ENCODE results near the gene RESP18.

The RESP18 gene

DNA sequence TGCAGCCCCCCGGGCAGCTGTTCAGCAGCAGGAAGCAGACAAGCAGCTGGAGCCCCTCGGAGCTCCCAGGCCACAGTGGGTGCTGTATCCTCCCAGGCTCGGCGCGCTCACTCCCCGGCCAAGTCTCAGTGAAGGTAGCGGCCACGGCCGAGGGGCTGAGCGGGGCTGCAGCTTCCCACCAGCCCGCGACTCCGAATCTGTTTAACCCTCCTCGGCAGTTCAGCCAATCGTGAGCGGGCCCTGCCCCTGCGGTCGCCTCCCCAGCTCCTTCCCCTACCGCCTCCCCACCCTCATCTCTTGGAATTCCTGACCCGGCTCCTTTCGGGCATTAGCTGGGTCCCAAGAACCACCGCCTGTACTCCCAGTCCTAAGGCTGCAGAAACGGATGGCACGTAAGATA lies at the start of gene RESP18:
RESP18 (minus strand) TSS at position 203 of the 400 bp plus-strand sequence.
- no peak for DNase-seq

DNA sequence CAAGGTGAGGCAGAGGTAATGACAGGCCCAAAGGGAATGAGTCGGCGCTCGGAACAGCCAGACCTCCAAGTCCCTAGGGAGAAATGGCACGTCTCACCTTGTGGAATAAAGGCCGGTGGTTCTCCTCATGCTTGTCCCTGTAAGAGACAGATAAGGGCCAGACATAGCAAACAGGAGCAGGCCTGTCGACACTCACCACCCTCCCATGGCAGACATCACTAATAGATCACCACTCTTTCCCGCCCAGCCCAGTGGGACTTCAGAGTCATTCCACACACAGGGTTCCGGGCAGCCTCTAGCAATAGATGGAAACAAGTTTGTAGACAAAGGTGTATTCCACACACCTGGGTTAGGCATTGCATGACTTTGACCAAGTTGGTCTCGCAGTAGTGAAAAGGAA lies 48.9 kb upstream of the RESP18 start:
- DNase-seq: no peak

DNA sequence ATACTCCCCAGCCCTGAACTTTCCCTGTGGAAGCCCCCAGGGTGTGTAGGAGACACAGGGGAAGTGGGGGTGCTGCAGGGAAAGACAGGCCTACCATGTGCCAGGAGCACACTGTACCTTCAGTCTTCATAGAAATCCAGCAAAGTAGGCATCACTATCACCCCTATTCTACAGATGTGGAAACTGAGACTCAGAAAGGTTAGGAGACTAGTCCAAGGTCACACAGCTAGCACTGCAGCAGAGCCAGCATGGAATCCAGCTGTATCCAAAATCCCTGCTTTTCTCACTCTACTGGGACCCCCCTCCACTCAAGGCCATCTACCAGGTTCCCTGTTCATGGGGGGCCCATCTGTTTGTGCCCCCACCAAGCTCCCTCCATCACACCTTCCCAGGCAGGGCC lies 48.4 kb upstream of the RESP18 start:
- DNase-seq: no peak

DNA sequence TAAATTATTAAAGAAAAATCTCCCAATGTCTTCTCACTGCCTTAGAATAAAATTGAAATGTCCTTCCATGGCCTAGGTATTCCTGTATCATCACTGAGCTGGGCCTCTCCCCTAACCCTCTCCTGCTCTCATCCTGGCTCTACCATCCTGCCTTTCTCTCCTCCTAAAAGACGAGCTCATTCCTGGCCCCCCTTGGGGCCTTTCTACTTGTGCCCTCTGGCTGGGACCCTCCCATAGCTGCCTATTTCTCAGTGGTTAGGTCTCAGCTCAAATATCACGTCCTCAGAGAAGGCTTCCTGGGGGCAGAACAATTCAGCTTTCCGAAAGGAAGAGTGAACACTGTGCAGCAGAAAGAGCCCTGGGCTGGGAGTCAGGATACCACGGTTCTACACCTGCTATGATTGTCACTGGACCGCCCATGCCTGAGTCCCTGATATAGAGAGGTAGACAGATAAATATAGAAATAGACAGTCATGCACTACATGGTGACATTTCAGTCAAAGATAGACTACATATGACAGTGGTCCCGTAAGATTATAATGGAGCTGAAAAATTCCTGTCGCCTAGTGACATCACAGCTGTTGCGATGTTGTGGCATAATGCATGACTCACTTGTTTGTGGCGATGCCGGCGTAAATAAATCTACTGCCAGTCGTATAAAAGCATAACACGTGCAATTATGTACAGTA lies 45.8 kb upstream of the RESP18 start:
- no peak for DNase-seq

DNA sequence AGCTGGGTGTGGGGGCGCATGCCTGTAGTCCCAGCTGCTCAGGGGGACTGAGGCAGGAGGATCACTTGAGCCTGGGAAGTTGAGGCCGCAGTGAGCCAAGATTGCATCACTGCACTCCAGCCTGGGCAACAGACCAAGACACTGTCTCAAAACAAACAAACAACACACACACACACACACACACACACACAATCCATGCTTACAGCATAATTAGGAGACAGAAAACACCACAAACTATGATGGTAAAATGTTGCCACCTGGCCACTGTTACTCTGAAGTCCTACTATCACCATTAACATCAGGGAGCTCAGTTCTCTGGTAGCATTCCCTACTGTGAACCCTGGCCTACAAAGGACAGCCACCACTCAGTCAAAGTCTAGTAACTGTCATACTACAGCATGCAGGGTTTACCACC lies 36.9 kb upstream of the RESP18 start:
- DNase-seq: no peak

DNA sequence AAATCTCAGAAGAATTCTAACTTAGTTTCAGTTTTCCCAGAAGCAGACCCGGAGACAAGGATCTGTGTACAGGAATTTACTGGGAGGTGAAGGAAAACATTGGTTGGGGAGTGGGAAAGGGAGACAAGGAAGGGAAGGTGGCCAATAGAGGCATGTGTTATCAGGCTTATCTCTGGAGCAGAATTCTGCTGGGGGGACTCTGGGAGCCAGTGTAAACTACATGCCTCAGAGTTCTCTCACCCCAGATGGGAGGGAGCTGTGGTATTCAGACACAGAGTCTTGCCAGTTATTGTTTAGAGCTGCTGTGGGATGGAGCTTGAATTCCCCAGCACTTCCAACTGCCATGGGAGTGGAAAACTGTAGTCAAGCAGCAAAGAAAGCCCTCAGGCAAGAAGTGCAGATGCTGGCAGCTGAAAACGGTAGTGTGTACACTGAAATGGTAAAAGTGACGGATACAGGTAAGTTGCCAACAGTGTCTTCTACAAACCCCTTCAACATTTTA lies 36.2 kb upstream of the RESP18 start:
- DNase-seq: no peak

DNA sequence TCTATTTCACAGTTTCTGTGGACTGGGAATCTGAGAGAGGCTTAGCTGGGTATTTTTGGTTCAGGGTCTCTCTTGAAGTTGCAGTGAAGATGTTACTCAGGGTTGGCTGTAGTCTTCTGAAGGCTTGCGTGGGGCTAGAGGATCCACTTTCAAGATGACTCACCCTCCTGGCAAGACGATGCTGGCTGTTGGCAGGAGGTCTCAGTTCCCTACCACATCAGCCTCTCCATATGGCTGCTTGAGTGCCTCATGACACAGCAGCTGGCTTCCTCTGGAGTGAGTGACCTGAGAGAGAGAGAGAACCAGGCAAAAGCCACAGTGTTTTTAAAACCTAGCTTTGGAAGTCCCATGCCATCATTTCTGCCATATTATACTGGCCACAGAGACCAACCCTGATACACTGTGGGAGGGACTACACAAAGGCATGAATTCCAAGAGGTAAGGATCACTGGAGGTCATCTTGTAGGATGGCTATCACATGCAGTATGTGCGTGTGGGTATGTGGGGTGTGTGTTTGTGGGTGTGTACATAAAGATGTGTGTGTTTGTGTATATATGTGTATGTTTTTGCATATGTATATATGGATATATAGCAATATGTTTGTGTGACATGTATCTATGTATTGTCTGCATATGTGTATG lies 30.1 kb upstream of the RESP18 start:
- DNase-seq: no peak

DNA sequence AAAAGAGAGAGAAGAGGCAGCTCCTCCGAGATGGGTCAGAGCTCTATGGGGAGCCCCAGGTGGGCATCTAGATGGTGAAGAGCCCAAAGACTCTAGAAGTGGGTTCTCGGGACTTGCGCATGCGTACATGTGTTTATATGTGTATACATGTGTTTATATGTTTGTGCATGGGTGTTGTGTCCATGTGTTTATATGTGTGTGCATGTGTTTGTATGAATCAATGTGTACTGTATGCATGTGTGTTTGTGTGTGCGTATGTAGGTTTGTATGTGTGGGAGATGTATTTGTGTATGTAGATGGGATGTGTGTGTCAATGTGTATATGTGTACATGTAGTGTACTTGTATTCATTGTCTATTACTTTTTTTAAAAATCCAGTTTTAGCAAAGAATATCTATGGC lies 29.5 kb upstream of the RESP18 start:
- no peak for DNase-seq

DNA sequence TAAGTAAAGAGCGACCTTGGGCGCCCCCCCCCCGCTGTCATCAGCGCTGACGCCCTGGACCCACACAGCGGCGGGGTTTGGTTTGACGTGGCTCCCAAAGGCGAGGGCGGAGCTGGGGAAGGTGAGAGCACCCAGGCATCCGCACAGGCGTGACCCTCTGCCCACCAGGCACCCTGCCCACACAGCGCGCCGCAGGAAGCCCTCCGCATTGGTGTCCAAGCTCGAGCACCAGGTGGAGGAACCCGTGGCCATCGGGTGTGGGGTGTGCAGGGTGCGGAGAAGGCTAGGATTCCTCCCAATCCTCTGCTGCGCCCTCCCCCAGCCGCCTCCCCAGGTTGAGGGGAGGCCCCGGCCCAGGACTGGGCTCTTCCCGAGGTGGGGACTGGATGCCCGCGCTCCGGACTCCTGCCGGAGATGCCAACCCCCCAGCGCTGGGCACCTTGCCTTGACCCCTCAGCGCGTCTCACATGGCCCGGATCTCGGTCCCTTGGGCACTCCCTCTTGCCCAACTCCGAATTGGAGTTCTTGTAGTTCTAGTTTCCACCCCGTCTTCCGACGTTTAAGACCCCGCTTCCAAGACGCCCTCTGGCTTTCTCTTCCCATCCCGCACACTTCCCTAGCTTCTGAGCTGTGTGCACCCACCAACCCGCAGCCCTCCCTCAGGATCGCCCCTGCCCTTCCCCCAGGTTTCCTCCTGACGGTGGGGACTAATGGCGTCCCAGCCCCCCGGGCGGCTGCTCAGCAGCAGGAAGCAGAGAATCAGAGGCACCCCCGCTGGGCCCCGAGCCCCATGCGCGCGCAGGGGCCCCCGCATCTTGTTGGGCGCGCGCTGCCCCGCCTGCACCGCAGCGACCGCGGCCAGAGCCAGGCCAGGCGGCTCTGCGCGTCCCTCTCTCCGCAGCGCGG lies 25.9 kb upstream of the RESP18 start:
- peak in 1 of 2 experiments; percentile 14 for DNase-seq

DNA sequence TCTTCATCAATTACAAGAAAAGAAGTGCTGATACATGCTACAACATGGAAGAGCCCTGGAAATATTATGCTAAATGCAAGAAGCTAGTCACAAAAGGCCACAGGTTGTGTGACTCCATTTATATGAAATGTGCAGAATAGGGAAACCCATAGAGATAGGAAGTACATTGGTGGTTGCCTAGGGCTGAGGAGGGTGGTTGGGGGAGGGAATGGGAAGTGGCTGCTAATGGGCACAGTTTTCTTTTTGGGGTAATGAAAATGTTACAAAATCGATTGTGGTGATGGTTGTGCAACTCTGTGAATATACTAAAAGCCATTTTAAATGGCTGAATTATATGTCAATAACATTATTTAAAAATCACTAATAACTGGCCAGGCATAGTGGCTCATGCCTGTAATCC lies 24.3 kb upstream of the RESP18 start:
- DNase-seq: no peak

DNA sequence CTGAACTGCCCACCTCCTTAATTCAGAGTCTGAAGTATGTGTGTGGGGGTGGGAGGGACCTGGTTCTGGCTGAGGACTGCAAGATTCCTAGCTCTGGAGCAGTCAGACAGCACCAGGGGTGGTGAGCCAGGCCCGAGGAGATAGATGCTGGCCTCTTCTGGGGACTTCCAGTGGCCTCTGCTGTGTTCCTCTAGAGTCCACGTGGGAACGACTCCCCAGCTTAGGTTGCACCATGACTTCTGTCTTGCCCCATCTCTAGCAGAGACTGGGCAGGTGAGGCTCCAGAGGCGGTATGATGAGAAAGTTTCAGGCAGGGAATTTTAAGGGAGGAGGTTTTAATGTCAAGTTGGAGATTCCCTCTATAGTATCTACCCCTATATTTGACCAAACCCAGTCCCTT lies 22.0 kb upstream of the RESP18 start:
- no peak for DNase-seq

DNA sequence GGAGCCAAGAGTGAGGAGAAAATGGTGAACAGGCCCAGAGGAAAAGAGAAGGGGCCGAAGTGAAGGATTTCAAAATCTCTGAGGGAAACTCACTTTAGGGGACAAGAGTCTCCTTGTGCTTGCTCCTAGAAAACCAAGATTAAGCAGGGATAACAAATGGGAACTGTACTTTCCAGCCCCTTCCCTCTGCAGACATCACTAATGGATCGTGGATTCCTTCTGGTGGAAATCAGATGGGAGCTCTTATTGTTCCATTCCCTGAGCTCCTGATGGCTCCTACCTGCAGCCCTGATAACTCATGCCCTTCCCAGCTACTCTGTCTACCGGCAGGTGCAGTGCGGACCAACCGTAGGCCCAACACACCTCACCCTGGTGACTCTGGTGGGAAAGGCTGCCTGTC lies 20.6 kb upstream of the RESP18 start:
- no peak for DNase-seq

DNA sequence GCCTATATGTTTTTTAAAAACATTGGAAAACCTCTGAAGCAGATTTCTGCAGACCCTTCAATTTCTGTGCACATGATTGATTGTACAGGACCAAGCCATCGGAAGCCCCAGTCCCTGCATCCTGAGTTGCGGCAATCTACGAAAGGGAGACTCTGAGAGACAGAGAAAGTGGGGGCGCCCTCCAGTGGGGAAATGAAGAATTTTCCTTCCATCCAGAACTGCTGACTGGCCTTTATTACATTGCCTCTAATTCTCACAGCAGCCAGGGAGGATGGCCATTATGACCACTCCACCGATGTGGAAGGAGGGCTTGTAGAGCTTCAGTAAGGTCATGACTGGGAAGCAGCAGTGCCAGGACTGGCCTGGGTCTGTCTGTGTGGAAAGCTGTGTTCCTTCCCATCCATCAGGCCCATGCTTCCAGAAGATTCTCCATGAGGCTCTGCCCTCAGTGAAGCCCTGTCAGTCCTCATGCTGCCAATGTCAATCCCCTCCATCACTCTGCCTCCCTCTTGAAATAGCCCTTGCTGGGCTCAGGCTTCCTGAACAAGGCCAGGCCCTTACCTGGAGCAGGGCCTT lies 20.0 kb upstream of the RESP18 start:
- DNase-seq: peak; percentile 41 to 63

DNA sequence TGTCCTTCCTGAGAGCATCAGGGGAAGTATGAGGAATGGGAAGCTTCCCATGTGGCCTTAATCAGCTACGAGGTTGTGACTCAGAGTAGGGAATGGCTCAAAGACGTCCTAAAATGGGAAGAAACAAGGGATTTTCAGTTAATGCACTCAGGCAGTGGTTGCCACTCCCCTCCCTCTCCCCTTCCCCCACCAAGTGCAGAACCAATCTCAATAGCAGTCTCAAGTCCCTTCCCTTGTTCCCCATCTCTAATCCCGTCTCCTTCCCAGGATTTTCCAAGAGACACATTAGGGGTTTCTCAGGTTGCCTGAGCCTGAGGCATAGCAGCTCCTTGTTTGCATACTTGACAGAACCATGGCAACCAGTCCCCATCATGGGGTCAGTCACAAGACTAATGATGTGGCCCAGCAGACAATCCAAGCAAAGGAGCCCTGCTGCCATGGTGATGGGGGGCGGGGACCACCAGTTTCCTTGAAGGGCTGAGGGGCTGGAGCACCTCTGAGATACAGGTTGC lies 18.2 kb upstream of the RESP18 start:
- DNase-seq: no peak

DNA sequence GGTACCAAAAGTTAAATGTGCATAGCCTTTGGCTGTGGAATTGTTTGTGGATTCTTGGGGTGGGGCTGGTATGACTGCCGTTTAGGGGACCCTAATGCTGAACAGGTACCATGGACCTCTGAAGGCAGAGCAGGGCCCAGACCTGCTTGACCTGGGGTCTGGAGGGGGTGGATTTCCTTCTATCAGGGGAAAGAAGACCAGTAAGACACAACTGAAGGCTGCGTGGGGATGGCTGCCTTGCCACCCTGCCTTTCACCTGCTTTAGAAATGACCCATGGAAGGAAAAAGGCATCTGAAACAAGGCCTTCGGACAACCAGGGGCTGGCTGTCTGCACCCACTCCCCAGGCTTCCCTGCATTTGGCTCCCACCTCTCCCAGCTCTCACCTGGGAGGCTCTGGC lies 17.7 kb upstream of the RESP18 start:
- no peak for DNase-seq

DNA sequence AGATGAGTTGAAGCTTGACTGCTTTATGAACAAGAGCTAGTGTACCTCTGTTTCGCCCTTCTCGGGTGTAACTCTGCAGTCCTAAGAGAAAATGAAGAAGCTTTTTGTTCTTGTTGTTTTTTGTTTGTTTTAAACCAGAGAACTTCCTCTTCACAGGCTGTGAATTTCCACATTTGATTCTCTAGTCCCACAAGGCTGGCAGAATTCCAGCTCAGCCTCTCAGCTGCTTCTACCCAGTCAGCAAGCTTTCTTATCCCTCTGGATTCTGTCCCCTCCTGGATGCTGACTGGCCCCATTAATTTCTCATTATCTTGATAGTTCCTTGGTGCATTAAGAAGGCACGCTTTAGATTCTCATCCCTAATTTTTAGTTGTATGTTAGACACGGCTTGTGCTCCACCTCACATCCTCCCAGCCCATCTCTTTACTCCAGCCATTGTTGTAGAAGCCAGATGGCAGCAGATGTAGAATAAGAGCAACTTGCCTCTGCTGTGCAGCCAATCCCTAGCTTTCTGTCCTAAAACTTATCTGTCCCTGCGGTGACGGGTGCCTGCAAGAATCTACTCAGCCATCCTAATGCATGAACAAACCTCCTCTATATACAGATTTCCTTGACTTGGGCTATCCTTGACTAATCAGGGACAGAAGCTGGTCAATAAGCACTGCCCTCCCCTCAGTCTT lies 12.3 kb upstream of the RESP18 start:
- no peak for DNase-seq

DNA sequence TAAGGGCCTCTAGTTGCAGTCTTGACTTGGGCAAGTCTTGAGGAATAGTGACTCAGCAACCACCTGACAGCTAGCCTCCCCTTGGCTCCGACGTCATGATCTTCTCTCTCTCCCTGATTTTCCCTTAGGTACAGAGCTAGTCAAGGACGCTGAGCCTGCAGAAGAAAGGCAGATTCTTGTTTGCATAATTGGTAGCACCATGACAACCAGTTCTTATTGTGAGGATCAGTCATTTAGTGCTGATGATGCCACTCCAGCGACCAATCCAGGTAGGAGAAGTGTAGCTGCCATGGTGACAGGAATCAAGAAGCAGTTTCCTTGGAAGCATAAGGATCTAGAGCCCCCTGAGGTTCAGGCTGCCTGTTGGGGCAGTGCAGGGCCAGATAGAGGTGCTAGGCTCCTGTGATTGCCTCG lies 2.8 kb upstream of the RESP18 start:
- no peak for DNase-seq

DNA sequence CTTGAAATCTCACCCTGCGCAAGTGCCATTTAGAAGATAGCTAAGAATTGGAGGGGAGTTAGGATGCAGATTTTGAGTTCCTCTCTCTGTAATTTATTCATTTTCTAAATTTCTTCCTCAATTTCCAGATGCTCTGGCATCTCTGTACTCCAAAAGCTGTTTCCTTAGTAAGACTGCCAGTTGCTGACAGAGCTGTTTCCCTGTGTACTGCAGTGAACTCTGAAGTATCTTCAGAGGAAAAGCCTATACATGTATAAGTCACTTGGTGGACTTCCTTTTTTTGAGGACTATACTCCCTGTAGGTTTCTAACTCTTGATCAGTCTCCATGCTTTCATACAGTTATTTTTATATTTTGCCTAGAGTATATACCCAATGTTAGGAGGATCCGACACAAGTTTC lies 1.5 kb upstream of the RESP18 start:
- DNase-seq: no peak

DNA sequence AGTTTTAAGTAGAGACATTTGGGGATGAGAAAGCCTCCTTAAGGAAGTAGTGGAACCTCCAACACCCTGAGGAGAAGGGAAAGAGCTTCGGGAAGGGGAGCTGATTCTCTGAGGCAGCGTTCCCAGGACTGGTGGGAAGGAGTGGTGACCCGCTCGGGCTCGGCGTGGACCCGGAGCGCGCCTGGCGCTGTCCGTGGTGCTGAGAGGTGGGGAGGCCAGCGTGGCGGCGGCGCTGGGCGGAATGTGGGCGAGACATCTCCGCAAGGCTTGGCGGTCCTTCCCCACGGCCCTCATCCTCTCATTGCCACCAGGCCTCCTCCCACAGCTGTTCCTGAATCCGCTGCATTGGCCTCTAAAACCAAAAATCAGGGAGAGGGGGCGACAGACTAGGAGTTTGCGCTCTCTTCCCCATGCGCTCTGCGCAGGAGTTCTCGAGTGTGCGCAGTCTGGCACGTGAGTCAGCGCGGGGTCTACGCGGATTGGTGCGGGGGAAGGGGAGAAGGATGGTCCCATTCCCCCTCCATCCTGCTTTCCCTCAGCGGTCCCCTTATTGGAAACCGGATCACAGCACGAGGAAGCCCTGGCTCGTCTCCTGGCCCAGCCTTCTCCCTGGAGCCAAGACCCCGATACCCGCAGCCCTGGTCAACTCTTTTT lies 857 bp downstream of the RESP18 start:
- DNase-seq: peak in 1 of 2 experiments; percentile 17

DNA sequence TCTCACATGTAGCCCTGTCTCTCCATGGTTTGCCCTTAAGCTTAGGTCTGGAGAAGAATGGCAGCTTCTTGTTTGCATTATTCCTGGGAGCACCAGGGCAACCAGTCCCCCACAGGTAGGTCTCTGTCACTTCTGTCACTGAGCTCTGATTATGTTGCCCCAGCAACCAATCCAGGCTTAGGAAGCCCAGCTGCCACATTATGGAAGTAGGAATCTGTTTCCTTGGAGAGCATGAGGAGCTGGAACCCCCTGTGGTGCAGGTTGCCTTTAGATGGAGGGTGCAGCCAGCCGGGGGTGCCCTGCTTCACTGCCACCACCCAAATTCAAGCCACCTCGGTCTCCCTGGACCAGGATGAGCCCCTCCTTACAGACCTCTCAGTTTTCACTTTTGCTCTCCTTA lies 4.8 kb downstream of the RESP18 start:
- DNase-seq: no peak

DNA sequence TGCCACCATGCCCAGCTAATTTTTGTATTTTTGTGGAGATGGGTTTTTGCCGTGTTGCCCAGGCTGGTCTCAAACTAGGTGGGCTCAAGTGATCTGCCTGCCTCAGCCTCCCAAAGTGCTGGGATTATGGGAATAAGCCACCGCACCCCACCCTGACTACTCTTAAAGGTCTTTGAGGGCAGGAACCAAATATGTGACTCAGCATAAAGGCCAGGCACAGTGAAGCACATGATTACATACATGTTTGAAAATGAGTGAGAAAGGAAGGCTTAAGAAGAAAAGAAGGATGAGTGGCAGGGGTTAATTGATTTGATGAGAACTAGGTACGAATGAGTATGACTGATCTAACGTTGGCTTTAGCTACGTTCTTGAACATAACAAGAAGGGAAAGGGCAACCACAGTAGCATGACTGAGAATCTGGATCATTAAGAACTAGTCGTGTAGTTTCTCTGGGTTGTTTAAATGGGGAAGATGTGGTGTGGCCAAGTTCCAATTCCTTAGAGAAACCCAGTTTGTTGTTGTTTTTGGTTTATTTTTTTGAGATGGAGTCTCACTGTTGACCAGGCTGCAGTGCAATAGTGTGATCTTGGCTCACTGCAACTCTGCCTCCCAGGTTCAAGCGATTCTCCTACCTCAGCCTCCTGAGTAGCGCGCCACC lies 6.8 kb downstream of the RESP18 start:
- no peak for DNase-seq
